ENCODE results near the gene S100A7A.

GRCh38 chr1:153371231-153371630 is 45.1 kb upstream of the S100A7A start:
- TF ChIP-seq, protein P1, sequence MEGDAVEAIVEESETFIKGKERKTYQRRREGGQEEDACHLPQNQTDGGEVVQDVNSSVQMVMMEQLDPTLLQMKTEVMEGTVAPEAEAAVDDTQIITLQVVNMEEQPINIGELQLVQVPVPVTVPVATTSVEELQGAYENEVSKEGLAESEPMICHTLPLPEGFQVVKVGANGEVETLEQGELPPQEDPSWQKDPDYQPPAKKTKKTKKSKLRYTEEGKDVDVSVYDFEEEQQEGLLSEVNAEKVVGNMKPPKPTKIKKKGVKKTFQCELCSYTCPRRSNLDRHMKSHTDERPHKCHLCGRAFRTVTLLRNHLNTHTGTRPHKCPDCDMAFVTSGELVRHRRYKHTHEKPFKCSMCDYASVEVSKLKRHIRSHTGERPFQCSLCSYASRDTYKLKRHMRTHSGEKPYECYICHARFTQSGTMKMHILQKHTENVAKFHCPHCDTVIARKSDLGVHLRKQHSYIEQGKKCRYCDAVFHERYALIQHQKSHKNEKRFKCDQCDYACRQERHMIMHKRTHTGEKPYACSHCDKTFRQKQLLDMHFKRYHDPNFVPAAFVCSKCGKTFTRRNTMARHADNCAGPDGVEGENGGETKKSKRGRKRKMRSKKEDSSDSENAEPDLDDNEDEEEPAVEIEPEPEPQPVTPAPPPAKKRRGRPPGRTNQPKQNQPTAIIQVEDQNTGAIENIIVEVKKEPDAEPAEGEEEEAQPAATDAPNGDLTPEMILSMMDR (conservative IDR thresholded peaks at IDR 0.05): no peak
- TF ChIP-seq EZH2 (IDR thresholded peaks at IDR 0.05; ENCODE audit: low read depth): no peak

All from PC-9 (cell line).